H9 (cell line): ENCODE measurements around the gene HAPLN2. TPM values are rescaled to one million over a fixed set of nuclear protein-coding genes. Genes with fewer than 3 reads are reported as not detected.
"Not testable (repeated sequence)": the region's sequence is repeated elsewhere in the genome, so short reads cannot be mapped to it uniquely, and the experiment has no call there.

ENCODE experiments used
- DNase-seq: peaks from one replicate; pipeline ENCODE4 v3.0.0-alpha.2; 2017
- H2AFZ ChIP-seq: one replicate; pipeline ENCODE4 v1.6.1; 2013; ENCODE audit warnings: mild to moderate bottlenecking, low read length, control low read depth, moderate library complexity
- H2AK5ac ChIP-seq: 2 replicates; pipeline ENCODE4 v1.6.1; 2013; ENCODE audit warnings: low read length, control low read depth, mixed read lengths; ENCODE audit not compliant: insufficient read length
- H2BK120ac ChIP-seq: one replicate; pipeline ENCODE4 v1.6.1; 2013; ENCODE audit warnings: low read depth, mild to moderate bottlenecking, low read length, control low read depth, inconsistent platforms; ENCODE audit not compliant: poor library complexity, severe bottlenecking
- H2BK12ac ChIP-seq: 2 replicates; pipeline ENCODE4 v1.6.1; 2013; ENCODE audit warnings: low read length, control low read depth, mixed read lengths, low read depth; ENCODE audit not compliant: insufficient read length
- H2BK15ac ChIP-seq: 2 replicates; pipeline ENCODE4 v1.6.1; 2013; ENCODE audit warnings: low read depth, low read length, control low read depth
- H2BK20ac ChIP-seq: one replicate; pipeline ENCODE4 v1.6.1; 2013; ENCODE audit warnings: low read depth, mild to moderate bottlenecking, low read length, control low read depth, inconsistent platforms; ENCODE audit not compliant: poor library complexity, severe bottlenecking
- H2BK5ac ChIP-seq: 2 replicates; pipeline ENCODE4 v1.6.1; 2013; ENCODE audit warnings: low read length, control low read depth, mixed read lengths; ENCODE audit not compliant: insufficient read length
- H3K14ac ChIP-seq: 2 replicates; pipeline ENCODE4 v1.6.1; 2013; ENCODE audit warnings: low read length, control low read depth; ENCODE audit not compliant: insufficient read depth
- H3K18ac ChIP-seq: 2 replicates; pipeline ENCODE4 v1.6.1; 2013; ENCODE audit warnings: low read depth, mild to moderate bottlenecking, mixed read lengths, low read length, control low read depth; ENCODE audit not compliant: insufficient read length
- H3K23ac ChIP-seq: 2 replicates; pipeline ENCODE4 v1.6.1; 2013; ENCODE audit warnings: low read length, control low read depth, mixed read lengths, low read depth; ENCODE audit not compliant: insufficient read length
- H3K23me2 ChIP-seq: 2 replicates; pipeline ENCODE4 v1.6.1; 2013; ENCODE audit warnings: low read depth, mild to moderate bottlenecking, mixed read lengths, low read length, control low read depth; ENCODE audit not compliant: insufficient read length, poor library complexity, severe bottlenecking
- H3K27ac ChIP-seq: 2 replicates; pipeline ENCODE4 v1.5.1; 2013; ENCODE audit warnings: low read length, control low read depth, mixed read lengths, low read depth; ENCODE audit not compliant: insufficient read length
- H3K27me3 ChIP-seq: 2 replicates; pipeline ENCODE4 v1.6.1; 2013; ENCODE audit warnings: low read length, control low read depth, inconsistent platforms; ENCODE audit not compliant: insufficient read depth
- H3K4ac ChIP-seq: 2 replicates; pipeline ENCODE4 v1.6.1; 2013; ENCODE audit warnings: low read depth, mild to moderate bottlenecking, control low read depth, inconsistent platforms, low read length, moderate library complexity
- H3K4me1 ChIP-seq: 2 replicates; pipeline ENCODE4 v1.6.1; 2013; ENCODE audit warnings: low read length, control low read depth, inconsistent platforms; ENCODE audit not compliant: insufficient read depth
- H3K4me2 ChIP-seq: 2 replicates; pipeline ENCODE4 v1.6.1; 2013; ENCODE audit warnings: low read length, control low read depth, mixed read lengths; ENCODE audit not compliant: insufficient read length, insufficient read depth
- H3K56ac ChIP-seq: 2 replicates; pipeline ENCODE4 v1.6.1; 2013; ENCODE audit warnings: low read depth, mild to moderate bottlenecking, mixed read lengths, low read length, control low read depth; ENCODE audit not compliant: insufficient read length
- H3K79me1 ChIP-seq: 2 replicates; pipeline ENCODE4 v1.6.1; 2013; ENCODE audit warnings: low read depth, mild to moderate bottlenecking, moderate library complexity, low read length, control low read depth, inconsistent platforms; ENCODE audit not compliant: insufficient read depth, poor library complexity, severe bottlenecking
- H3K79me2 ChIP-seq: 2 replicates; pipeline ENCODE4 v1.6.1; 2013; ENCODE audit warnings: low read length, control low read depth, inconsistent platforms; ENCODE audit not compliant: insufficient read depth
- H3K9ac ChIP-seq: 2 replicates; pipeline ENCODE4 v1.6.1; 2013; ENCODE audit warnings: low read length, control low read depth, mixed read lengths; ENCODE audit not compliant: insufficient read length; ENCODE audit errors: extremely low read depth
- H3K9me3 ChIP-seq: one replicate; pipeline ENCODE4 v1.6.1; 2013; ENCODE audit warnings: low read depth, low read length, inconsistent platforms; ENCODE audit not compliant: control insufficient read depth
- H3T11ph ChIP-seq: one replicate; pipeline ENCODE4 v1.6.1; 2013; ENCODE audit warnings: mild to moderate bottlenecking, low read length, control low read depth, inconsistent platforms
- H4K20me1 ChIP-seq: one replicate; pipeline ENCODE4 v1.6.1; 2013; ENCODE audit not compliant: control insufficient read depth, insufficient read length, insufficient read depth
- H4K5ac ChIP-seq: 2 replicates; pipeline ENCODE4 v1.6.1; 2013; ENCODE audit warnings: low read depth, mild to moderate bottlenecking, mixed read lengths, low read length, control low read depth; ENCODE audit not compliant: insufficient read length
- H4K8ac ChIP-seq: replicated peaks from 2 replicates; pipeline ENCODE4 v1.6.1; 2013; ENCODE audit warnings: low read length, control low read depth, mixed read lengths, low read depth; ENCODE audit not compliant: insufficient read length
- H4K91ac ChIP-seq: 2 replicates; pipeline ENCODE4 v1.6.1; 2013; ENCODE audit warnings: low read depth, mild to moderate bottlenecking, moderate library complexity, mixed read lengths, low read length, control low read depth; ENCODE audit not compliant: insufficient read length
- H3K27ac Mint-ChIP-seq, 3 experiments: 2 replicates in 2 of 3; 3 replicates in 1 of 3; pipeline ENCODE4 v1.8.0; 2020 to 2021; ENCODE audit warnings: mixed read lengths in 3 of 3, mild to moderate bottlenecking in 1 of 3, moderate library complexity in 1 of 3
- H3K27me3 Mint-ChIP-seq: 2 replicates; pipeline ENCODE4 v1.8.0; 2021; ENCODE audit warnings: low read depth, mild to moderate bottlenecking, moderate library complexity, mixed read lengths
- H3K36me3 Mint-ChIP-seq, 3 experiments: 2 replicates in 2 of 3; 3 replicates in 1 of 3; pipeline ENCODE4 v1.8.0; 2020 to 2021; ENCODE audit warnings: low read depth in 3 of 3, mixed read lengths in 3 of 3; ENCODE audit not compliant: insufficient read depth in 1 of 3
- H3K4me1 Mint-ChIP-seq, 2 experiments: 2 replicates each; pipeline ENCODE4 v1.8.0; 2020; ENCODE audit warnings: mixed read lengths in 2 of 2
- H3K4me3 Mint-ChIP-seq, 2 experiments: 2 replicates in 1 of 2; 3 replicates in 1 of 2; pipeline ENCODE4 v1.8.0; 2020 to 2021; ENCODE audit warnings: mild to moderate bottlenecking in 2 of 2, mixed read lengths in 2 of 2, moderate library complexity in 1 of 2
- H3K9me3 Mint-ChIP-seq, 2 experiments: 2 replicates in 1 of 2; 3 replicates in 1 of 2; pipeline ENCODE4 v1.8.0; 2020; ENCODE audit warnings: mild to moderate bottlenecking in 2 of 2, mixed read lengths in 2 of 2, moderate library complexity in 1 of 2
- WGBS: extraction: QIAGEN DNeasy Blood & Tissue Kit; methylation state at CpG from one replicate; pipeline ENCODE4 v1.1.7; 2013; ENCODE audit warnings: missing lambda C conversion rate, low lambda C conversion rate, mixed read lengths; ENCODE audit not compliant: insufficient read length; ENCODE audit errors: extremely low coverage; 5-methylcytosine and 5-hydroxymethylcytosine counted together
- total RNA-seq: library from RNA; stranded (reverse); gene quantifications from 2 replicates; pipeline ENCODE4 v1.2.1, GENCODE V29; 2021
- TF ChIP-seq, protein P1 (sequence below): fragments of 200-600 bp; sonication (generic); conservative IDR thresholded peaks from 3 replicates; pipeline ENCODE4 v1.8.0; 2021; ENCODE audit warnings: antibody characterized with exemption, mild to moderate bottlenecking

HAPLN2 gene
- total RNA-seq, 1 experiment from 2014 or later: 0.46 TPM

DNA sequence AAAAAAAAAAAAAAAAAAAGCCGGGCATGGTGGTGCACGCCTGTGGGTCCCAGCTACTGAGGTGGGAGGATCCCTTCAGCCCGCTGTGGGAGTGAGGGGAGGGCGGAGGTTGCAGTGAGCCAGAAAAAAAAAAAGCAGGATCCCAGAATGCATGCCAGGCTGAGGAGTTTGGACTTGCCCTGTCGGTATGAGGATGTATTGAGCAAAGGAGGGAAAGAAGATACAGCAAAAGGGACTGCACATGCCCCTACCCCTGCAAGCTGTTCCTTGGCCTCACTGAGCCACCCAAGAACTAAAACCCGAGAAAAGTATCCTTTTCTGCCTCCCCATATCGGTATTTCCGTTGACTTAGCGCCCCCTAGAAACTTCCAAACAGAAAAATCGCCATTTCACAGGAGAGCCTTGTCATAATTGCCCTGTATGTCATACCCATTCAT lies 16.6 kb upstream of the HAPLN2 start:
- peaks cover 10 to 22% (median 16%) of the 10 kb centered on the region in 3 experiments; a peak in 6 of 7 replicates for H3K36me3 Mint-ChIP-seq
- H3K27ac Mint-ChIP-seq: peak overlapping the region in 2 of 3 experiments; percentile 40 to 94; a peak in 1 of 7 replicates
- Histone ChIP-seq H2BK5ac (no peak overlapping the region), H3K9me3 (no peaks in the 10 kb centered on the region), H3K4me1 (no peaks in the 10 kb centered on the region; the same call in 1 of the 2 replicates), H4K91ac (no peak overlapping the region), H3K23me2 (peaks cover 4% of the 10 kb centered on the region), H3K9ac (no peak overlapping the region), H3K79me1 (no peaks in the 10 kb centered on the region), H3K14ac (no peak overlapping the region), H3T11ph (no peak overlapping the region), H3K4ac (no peak overlapping the region), H3K56ac (no peak overlapping the region), H3K27me3 (no peaks in the 10 kb centered on the region), H2BK20ac (no peak overlapping the region), H2AFZ (no peak overlapping the region), H4K20me1 (no peaks in the 10 kb centered on the region), H2BK120ac (no peak overlapping the region), H2BK15ac (no peak overlapping the region), H3K18ac (no peak overlapping the region), H4K8ac (no peak overlapping the region), H3K79me2 (no peaks in the 10 kb centered on the region; the same call in 1 of the 2 replicates), H4K5ac (no peak overlapping the region), H2BK12ac (no peak overlapping the region), H2AK5ac (no peak overlapping the region), H3K23ac (no peak overlapping the region), H3K27ac (no peak overlapping the region), H3K4me2 (no peak overlapping the region)
- peak overlapping the region; percentile 47 to 63; a peak in 4 of 5 replicates for H3K4me3 Mint-ChIP-seq
- peaks cover 2% of the 10 kb centered on the region; the same call in 1 of the 2 replicates for H3K27me3 Mint-ChIP-seq
- DNase-seq: no peak
- peaks cover 15 to 23% of the 10 kb centered on the region in 2 experiments for H3K4me1 Mint-ChIP-seq
- no CpG with 5 or more reads among the region's 10 CpGs for WGBS
- H3K9me3 Mint-ChIP-seq: no peaks in the 10 kb centered on the region; a peak in 2 of 5 replicates
- TF ChIP-seq, protein P1, sequence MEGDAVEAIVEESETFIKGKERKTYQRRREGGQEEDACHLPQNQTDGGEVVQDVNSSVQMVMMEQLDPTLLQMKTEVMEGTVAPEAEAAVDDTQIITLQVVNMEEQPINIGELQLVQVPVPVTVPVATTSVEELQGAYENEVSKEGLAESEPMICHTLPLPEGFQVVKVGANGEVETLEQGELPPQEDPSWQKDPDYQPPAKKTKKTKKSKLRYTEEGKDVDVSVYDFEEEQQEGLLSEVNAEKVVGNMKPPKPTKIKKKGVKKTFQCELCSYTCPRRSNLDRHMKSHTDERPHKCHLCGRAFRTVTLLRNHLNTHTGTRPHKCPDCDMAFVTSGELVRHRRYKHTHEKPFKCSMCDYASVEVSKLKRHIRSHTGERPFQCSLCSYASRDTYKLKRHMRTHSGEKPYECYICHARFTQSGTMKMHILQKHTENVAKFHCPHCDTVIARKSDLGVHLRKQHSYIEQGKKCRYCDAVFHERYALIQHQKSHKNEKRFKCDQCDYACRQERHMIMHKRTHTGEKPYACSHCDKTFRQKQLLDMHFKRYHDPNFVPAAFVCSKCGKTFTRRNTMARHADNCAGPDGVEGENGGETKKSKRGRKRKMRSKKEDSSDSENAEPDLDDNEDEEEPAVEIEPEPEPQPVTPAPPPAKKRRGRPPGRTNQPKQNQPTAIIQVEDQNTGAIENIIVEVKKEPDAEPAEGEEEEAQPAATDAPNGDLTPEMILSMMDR: peak; percentile 68

DNA sequence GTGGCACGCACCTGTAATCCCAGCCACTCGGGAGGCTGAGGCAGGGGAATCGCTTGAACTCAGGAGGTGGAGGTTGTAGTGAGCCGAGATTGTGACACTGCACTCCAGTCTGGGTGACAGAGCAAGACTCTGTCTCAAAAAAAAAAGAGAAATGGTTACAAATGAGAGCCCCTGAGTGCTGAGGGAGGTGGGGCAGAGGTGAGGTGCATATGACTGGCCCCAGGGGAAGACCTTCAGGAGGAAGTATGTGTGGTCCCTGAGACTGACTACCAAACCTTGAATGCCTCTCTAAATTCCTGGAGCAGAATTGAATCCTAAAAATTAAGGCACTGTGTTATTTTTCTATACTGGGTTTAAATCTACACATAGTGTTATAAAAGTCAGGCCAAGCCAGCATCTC lies 11.9 kb upstream of the HAPLN2 start:
- H3K23me2 ChIP-seq, H3K4me3 Mint-ChIP-seq, H2BK20ac ChIP-seq, H3K27me3 Mint-ChIP-seq, H2BK5ac ChIP-seq, H3K9me3 ChIP-seq, H3K14ac ChIP-seq, H4K5ac ChIP-seq, H4K8ac ChIP-seq, H3K4me1 ChIP-seq, H3K27ac Mint-ChIP-seq, H3K79me1 ChIP-seq, DNase-seq, H2AFZ ChIP-seq, H3K56ac ChIP-seq, H3T11ph ChIP-seq, H2AK5ac ChIP-seq, H3K79me2 ChIP-seq, H3K9me3 Mint-ChIP-seq, H3K18ac ChIP-seq, H3K27ac ChIP-seq, H4K91ac ChIP-seq, H2BK120ac ChIP-seq, H3K36me3 Mint-ChIP-seq, H3K9ac ChIP-seq, H3K23ac ChIP-seq, H3K4me2 ChIP-seq, H3K27me3 ChIP-seq, H2BK15ac ChIP-seq, H3K4ac ChIP-seq, H4K20me1 ChIP-seq, H2BK12ac ChIP-seq: not testable (repeated sequence)
- no CpG with 5 or more reads among the region's 4 CpGs for WGBS
- H3K4me1 Mint-ChIP-seq: peaks cover 6 to 18% of the 10 kb centered on the region in 2 experiments
